ENCODE results near the gene MAPK10. TPM values are rescaled to one million over a fixed set of nuclear protein-coding genes. Genes with fewer than 3 reads are reported as not detected.

The MAPK10 gene
- total and polyA plus RNA-seq, 10 of the 15 experiments (the other 5 are each of a cell fraction or from before 2014, with no cell fraction given), result 1.1 to 4.2 (median 2.4) TPM

GRCh38 chr4:86013621-86014020, 346.2 kb downstream of the MAPK10 start:
- ATAC-seq (no peak), FAIRE-seq (no peak), DNase-seq (ENCODE audit: low read depth, low spot score) (no peak)
- intact Hi-C loops (cut with micrococcal nuclease; ENCODE audit: unreplicated experiment), result no loop called here
- Histone ChIP-seq H3K9ac (ENCODE audit: control insufficient read depth, insufficient read depth, low read length) (no peak overlapping the region), H3K4me3 (no peak overlapping the region), H3K79me2 (ENCODE audit: control insufficient read depth, insufficient read depth, low read length) (no peaks in the 10 kb centered on the region), H3K4me1 (ENCODE audit: control insufficient read depth, insufficient read depth, low read length) (peaks cover 2% of the 10 kb centered on the region; the same call in 1 of the 2 replicates), H2AFZ (ENCODE audit: control insufficient read depth, low read depth, low read length) (no peak overlapping the region), H3K27me3 (replicated peaks in 1 of 2; ENCODE audit: control insufficient read depth in 2 of 2, insufficient read depth in 2 of 2, low read length in 1 of 2) (no peaks in the 10 kb centered on the region), H3K36me3 (ENCODE audit: control insufficient read depth in 2 of 2, insufficient read depth in 2 of 2, low read length in 1 of 2) (no peaks in the 10 kb centered on the region), H3K4me2 (ENCODE audit: control insufficient read depth, insufficient read depth) (no peak overlapping the region), H4K20me1 (ENCODE audit: control insufficient read depth, insufficient read depth) (no peaks in the 10 kb centered on the region), H3K9me3 (replicated peaks; ENCODE audit: control insufficient read depth, insufficient read depth, low read length) (no peaks in the 10 kb centered on the region), H3K27ac (ENCODE audit: control insufficient read depth, insufficient read depth) (no peak overlapping the region)
- RAD21 ChIA-PET (ENCODE audit: unreplicated experiment), result no interaction called here
- 30% methylated on average over 4 of the region's 4 CpGs for WGBS (ENCODE audit: insufficient coverage, insufficient replicate concordance, low lambda C conversion rate, missing lambda C conversion rate)
- SMC1A ChIA-PET (ENCODE audit: uncharacterized antibody, unreplicated experiment), result no interaction called here
- no TSS peak for BruUV-seq (replicated peaks)
- POLR2A ChIA-PET, result no interaction called here
- CTCF ChIA-PET, result no interaction called here
- in situ Hi-C loops (cut with MboI), result no loop called here
- TF ChIP-seq SMC3 (IDR thresholded peaks at IDR 0.05; ENCODE audit: borderline replicate concordance, low read length) (no peak), FOXM1 (IDR thresholded peaks at IDR 0.05; ENCODE audit: low read depth, low read length) (no peak), EP300 (IDR thresholded peaks at IDR 0.05; ENCODE audit: borderline replicate concordance in 1 of 2, control insufficient read depth in 1 of 2, low read depth in 2 of 2, low read length in 2 of 2) (no peak), CUX1 (IDR thresholded peaks at IDR 0.05; ENCODE audit: insufficient replicate concordance, low read depth, low read length) (no peak), NFXL1 (IDR thresholded peaks at IDR 0.05; ENCODE audit: borderline replicate concordance) (no peak), LARP7 (IDR thresholded peaks at IDR 0.05) (no peak), PAX5 (IDR thresholded peaks at IDR 0.05; ENCODE audit: borderline replicate concordance, low read depth, low read length) (no peak), RAD51 (IDR thresholded peaks at IDR 0.05) (no peak), ATF7 (IDR thresholded peaks at IDR 0.05; ENCODE audit: low read depth) (no peak), FOXK2 (IDR thresholded peaks at IDR 0.05) (no peak), CEBPB (IDR thresholded peaks at IDR 0.05; ENCODE audit: borderline replicate concordance in 1 of 2, low read depth in 2 of 2, low read length in 2 of 2) (no peak), SRF (IDR thresholded peaks at IDR 0.05; ENCODE audit: low read depth in 2 of 2, low read length in 2 of 2) (no peak), SMARCA5 (IDR thresholded peaks at IDR 0.05) (no peak), PAX8 (IDR thresholded peaks at IDR 0.05) (no peak)
- TF ChIP-seq, protein P1, sequence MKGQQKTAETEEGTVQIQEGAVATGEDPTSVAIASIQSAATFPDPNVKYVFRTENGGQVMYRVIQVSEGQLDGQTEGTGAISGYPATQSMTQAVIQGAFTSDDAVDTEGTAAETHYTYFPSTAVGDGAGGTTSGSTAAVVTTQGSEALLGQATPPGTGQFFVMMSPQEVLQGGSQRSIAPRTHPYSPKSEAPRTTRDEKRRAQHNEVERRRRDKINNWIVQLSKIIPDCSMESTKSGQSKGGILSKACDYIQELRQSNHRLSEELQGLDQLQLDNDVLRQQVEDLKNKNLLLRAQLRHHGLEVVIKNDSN (IDR thresholded peaks at IDR 0.05; ENCODE audit: borderline replicate concordance, extremely low read length, insufficient read depth, low read depth, low read length), result no peak
- TF ChIP-seq, protein P2, sequence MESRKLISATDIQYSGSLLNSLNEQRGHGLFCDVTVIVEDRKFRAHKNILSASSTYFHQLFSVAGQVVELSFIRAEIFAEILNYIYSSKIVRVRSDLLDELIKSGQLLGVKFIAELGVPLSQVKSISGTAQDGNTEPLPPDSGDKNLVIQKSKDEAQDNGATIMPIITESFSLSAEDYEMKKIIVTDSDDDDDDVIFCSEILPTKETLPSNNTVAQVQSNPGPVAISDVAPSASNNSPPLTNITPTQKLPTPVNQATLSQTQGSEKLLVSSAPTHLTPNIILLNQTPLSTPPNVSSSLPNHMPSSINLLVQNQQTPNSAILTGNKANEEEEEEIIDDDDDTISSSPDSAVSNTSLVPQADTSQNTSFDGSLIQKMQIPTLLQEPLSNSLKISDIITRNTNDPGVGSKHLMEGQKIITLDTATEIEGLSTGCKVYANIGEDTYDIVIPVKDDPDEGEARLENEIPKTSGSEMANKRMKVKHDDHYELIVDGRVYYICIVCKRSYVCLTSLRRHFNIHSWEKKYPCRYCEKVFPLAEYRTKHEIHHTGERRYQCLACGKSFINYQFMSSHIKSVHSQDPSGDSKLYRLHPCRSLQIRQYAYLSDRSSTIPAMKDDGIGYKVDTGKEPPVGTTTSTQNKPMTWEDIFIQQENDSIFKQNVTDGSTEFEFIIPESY (IDR thresholded peaks at IDR 0.05), result no peak
- TF ChIP-seq, protein P3, sequence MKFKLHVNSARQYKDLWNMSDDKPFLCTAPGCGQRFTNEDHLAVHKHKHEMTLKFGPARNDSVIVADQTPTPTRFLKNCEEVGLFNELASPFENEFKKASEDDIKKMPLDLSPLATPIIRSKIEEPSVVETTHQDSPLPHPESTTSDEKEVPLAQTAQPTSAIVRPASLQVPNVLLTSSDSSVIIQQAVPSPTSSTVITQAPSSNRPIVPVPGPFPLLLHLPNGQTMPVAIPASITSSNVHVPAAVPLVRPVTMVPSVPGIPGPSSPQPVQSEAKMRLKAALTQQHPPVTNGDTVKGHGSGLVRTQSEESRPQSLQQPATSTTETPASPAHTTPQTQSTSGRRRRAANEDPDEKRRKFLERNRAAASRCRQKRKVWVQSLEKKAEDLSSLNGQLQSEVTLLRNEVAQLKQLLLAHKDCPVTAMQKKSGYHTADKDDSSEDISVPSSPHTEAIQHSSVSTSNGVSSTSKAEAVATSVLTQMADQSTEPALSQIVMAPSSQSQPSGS (IDR thresholded peaks at IDR 0.05; ENCODE audit: low read length), result no peak

Data from GM12878 (cell line).